ES-I3 (cell line): ENCODE data around the gene HAGH.

Experiments
- H3K36me3 ChIP-seq: 2 replicates; pipeline ENCODE4 v1.6.1; 2013; ENCODE audit warnings: mild to moderate bottlenecking, low read length, control low read depth, moderate library complexity; ENCODE audit not compliant: insufficient read depth
- H3K4me1 ChIP-seq: 2 replicates; pipeline ENCODE4 v1.6.1; 2013; ENCODE audit warnings: mild to moderate bottlenecking, control low read depth, low read length; ENCODE audit not compliant: insufficient read depth
- H3K9ac ChIP-seq: 2 replicates; pipeline ENCODE4 v1.6.1; 2013; ENCODE audit warnings: low read depth, mild to moderate bottlenecking, low read length, moderate library complexity
- H3K9me3 ChIP-seq: 2 replicates; pipeline ENCODE4 v1.6.1; 2013; ENCODE audit warnings: mild to moderate bottlenecking, low read length, moderate library complexity; ENCODE audit not compliant: control insufficient read depth, insufficient read depth

Gene HAGH

DNA sequence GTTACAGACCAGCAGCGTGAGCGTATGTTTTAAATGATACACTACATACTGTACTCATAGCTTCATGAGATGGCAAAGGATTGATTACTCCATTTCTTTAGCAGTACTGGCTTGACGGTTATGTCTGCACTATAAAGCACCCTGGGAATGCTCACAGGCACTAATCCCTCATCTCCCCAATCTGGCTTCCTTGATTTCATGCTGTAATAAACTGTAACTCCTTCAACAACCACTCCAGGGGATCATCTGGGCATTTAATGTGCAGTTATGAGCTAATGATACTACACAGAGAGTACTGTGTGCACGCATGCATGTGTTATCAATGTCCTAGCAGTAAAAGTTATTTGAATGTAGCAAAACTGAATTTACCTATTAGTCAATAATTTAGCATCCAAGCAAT is 25.2 kb upstream of the HAGH start:
- Histone ChIP-seq H3K4me1 (no peaks in the 10 kb centered on the region), H3K9me3 (no peaks in the 10 kb centered on the region), H3K9ac (no peak overlapping the region), H3K36me3 (no peaks in the 10 kb centered on the region)

DNA sequence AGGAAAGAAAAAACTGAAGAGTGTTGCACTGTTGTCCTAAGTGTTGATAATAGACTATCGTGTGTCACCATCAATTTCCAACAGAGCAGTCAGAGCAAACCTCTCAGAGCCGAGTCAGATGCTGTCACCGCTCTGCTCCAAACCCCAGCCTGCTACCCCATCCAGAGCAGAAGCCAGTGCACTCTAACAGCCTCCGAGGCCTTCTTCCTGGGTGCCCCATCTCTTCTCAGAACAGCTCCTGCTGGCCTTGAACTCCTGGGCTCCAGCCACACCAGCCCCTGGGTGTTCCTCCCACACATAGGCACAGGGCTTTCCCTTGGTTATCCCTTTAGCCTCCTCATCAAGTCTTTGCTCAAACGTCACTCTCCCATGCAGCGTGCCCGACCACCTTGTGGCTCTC is 24.4 kb upstream of the HAGH start:
- Histone ChIP-seq H3K9ac (no peak overlapping the region), H3K4me1 (no peaks in the 10 kb centered on the region), H3K9me3 (no peaks in the 10 kb centered on the region), H3K36me3 (no peaks in the 10 kb centered on the region)

GRCh38 chr16:1846416-1846815 is 19.8 kb upstream of the HAGH start:
- no peaks in the 10 kb centered on the region for H3K36me3 ChIP-seq
- no peaks in the 10 kb centered on the region for H3K9me3 ChIP-seq
- no peak overlapping the region for H3K9ac ChIP-seq
- H3K4me1 ChIP-seq = no peaks in the 10 kb centered on the region

DNA sequence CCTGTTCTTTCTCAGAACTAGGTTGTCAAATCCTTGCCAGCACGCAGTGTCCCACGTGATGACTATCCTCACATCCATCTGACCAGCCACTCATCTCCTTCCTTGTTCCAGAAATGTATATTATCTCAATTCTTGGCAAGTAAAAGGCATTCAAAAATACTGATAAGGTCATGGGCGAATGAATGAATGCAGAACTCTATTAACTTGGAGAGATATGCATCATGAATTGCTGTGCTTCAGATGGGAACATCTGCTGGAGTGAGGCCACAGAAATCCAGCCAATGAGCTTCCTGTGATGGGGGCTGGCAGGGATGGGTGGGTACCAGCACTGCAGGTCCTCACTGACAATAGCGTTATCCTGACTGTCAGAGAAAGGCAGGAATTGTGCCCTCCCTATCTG is 19.4 kb upstream of the HAGH start:
- no peak overlapping the region for H3K9ac ChIP-seq

DNA sequence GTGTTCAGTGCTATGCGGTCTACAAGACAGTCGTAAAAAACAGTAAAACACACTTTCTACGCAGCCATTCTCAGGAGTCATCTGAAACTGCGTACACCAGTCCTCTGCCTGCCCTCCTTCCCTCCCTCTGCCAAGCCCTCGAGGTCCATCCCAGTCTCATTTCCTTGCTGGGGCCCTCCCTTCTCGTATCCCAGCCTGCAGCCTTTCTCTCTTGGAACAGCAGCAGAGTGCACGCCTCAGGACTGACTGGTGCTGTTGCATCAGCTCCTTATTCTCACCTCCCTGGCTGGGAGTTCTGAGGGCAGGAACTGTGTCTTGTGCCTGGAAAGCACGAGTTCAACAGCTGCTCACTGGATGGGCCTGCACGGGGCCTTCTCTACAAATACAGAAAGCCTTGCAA is 12.9 kb upstream of the HAGH start:
- Histone ChIP-seq H3K36me3 (no peaks in the 10 kb centered on the region), H3K9me3 (no peaks in the 10 kb centered on the region), H3K4me1 (no peaks in the 10 kb centered on the region), H3K9ac (no peak overlapping the region)

More for the DNA sequence above, 19.4 kb upstream of the HAGH start:
- no peaks in the 10 kb centered on the region for H3K4me1 ChIP-seq
- no peaks in the 10 kb centered on the region for H3K9me3 ChIP-seq
- no peaks in the 10 kb centered on the region for H3K36me3 ChIP-seq

DNA sequence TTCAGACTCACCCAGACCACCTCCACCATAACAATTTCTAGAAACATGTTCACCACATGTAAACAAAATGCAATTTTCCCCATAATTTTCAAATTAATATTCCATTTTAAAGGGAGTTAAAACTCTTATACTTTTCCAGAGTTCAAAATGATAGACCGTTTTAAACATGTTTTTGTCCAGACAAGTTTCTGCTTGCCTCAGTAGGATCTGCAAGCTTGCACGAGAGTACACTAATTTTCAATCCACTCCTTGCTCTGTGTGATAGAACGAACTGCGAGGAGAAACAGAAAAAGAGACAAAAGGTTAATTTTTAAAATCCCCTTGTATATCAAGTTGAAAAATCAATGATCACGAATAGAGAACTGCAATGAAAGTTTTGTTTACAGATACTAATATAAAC is 7.5 kb upstream of the HAGH start:
- Histone ChIP-seq H3K4me1 (peaks cover 4% of the 10 kb centered on the region; the same call in 1 of the 2 replicates), H3K9me3 (no peaks in the 10 kb centered on the region), H3K36me3 (no peaks in the 10 kb centered on the region), H3K9ac (no peak overlapping the region)

GRCh38 chr16:1832838-1833454 is 6.3 kb upstream of the HAGH start:
- Histone ChIP-seq H3K9me3 (no peaks in the 10 kb centered on the region), H3K36me3 (no peaks in the 10 kb centered on the region), H3K9ac (no peak overlapping the region), H3K4me1 (peaks cover 7% of the 10 kb centered on the region; the same call in 1 of the 2 replicates)

DNA sequence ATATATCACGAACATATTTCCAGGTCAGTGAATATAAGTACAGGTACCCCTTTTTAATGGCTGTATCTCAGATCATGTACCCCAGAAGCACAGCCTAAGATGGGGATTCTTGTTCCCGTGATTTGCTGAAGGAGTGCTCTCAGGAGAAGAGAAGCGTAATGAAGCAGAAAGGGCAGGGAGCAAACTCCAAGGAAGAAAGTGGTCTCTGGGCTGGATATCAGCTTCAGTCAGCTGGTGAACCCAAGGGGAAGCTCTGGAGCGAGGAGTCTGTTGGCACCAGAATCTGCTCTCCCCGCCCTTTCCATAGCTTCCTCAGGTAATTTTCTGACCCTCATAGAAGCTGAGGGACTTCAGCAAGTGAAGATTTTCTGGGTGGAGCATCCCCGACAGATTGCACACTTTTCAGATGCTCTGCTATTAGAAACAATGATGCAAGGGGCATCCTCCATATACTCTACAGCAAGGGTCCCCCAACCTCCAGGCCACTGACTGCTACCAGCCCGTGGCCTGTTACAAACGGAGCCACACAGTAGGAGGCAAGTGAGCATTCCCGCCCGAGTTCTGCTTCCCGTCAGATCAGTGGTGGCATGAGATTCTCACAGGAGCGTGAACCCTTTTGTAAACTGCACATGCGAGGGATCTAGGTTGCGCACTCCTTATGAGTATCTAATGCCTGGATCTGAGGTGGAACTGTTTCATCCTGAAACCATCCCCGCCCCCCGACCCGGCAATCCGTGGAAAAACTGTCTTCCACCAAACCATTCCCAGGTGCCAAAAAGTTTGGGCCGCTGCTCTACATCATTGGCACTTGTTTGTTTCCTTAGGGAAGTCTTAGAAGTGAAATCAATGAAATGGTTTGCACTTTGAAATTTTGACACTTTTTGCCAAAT is 4.8 kb upstream of the HAGH start:
- Histone ChIP-seq H3K4me1 (peaks cover 7% of the 10 kb centered on the region; the same call in 1 of the 2 replicates), H3K9ac (no peak overlapping the region), H3K36me3 (no peaks in the 10 kb centered on the region)

DNA sequence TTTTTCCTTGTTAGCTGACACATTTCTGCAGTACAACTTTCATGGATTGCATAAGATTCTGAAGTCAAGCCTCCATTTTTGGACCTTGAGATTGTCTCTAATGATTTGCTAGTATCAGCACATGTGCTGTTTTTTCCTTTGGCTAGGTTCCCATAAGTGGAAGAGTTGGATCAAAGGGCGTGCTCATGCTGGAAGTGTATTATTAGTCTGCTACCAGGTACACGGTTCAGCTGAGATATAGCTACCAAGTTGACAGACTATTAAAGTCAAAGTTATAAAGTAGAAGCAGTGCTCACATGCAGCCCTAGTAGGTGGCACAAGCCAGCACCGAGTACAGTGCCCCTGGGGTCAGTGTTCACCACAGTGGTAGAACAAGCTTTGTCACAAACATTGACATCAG is 3.6 kb upstream of the HAGH start:
- Histone ChIP-seq H3K36me3 (no peaks in the 10 kb centered on the region), H3K9me3 (no peaks in the 10 kb centered on the region), H3K4me1 (peaks cover 7% of the 10 kb centered on the region; the same call in 1 of the 2 replicates), H3K9ac (no peak overlapping the region)

More for the DNA sequence above, 4.8 kb upstream of the HAGH start:
- no peaks in the 10 kb centered on the region for H3K9me3 ChIP-seq

DNA sequence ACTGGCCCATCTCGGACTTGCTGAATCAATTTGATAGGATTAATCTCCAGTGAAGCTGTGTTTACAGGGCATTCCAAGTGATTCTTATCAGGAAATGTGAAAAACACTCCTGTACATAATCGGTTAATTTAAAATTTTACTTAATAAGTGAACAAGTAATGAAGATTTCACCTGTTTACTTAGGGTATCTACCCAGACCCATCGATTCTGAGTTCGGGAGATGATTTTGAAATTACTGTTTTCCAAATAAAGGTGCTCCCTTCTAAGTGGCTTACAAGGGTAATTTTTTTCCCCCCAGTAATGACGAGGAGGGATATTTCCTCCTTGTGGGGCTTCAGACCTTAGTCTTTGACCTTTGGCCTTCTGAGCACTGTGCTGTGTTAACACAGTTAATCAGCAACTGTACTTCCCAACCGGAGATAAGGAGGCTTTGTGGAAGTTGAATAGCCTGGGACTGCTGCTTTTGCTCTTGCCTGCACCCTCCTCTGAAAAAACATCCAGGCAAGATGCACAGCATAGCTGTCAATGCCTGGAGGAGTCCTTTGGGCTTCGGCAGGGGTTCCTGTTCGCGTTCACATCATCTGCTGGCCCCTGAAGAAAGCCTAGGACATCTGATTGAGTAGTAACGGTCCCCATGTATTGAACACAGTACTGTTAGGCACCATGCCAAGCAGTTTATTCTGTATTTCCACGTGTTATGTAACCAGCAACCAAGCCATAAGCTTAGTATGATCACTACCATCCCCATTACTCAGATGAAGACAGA is 2.2 kb upstream of the HAGH start:
- Histone ChIP-seq H3K9ac (no peak overlapping the region), H3K36me3 (no peaks in the 10 kb centered on the region), H3K4me1 (peaks cover 7% of the 10 kb centered on the region; the same call in 1 of the 2 replicates), H3K9me3 (no peaks in the 10 kb centered on the region)

DNA sequence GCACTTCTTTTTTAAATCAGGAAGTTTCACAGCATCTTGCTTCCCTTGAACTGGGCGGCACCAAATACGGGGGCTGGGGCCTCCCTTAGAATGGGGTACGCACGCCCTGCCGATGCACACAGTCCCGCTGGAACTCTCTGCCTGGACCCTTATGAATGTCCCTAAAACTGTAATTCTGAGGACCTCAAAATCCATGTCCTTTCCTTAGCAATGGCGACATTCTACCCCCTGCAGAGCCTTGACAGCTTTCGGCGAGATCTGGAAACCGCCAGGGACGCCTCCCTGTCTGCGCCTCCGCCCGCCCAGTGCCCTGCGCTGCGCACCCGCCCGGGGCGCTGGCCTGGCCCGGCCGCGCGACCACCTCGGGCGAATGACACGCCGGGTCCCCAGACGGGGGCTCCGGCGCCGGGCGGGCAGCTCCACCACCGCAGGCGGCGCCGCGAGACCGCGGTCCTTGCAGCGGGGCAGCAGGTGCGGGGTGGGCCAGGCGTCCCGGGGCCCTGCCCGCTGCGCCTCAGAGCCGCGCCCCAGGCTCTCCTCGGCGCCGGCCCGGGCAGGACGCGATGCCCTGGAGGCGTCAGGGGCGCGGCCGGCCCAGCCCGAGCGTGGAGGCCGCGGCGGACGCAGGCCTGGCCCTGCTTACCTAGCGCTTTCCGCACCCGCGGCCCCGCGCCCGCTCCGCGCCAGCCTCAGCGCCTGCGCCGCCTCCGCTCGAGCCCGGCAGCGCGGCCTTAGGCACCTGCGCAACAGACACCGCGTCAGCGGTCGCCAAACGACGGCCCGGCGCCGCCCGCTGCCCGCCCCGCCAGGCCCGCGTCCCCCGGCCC is 548 bp downstream of the HAGH start:
- Histone ChIP-seq H3K4me1 (peaks cover 7% of the 10 kb centered on the region; the same call in 1 of the 2 replicates), H3K9ac (peak overlapping the region; percentile 88; the same call in 1 of the 2 replicates), H3K36me3 (no peaks in the 10 kb centered on the region), H3K9me3 (no peaks in the 10 kb centered on the region)

- H3K9me3 ChIP-seq = no peaks in the 10 kb centered on the region
- peaks cover 7% of the 10 kb centered on the region; the same call in 1 of the 2 replicates for H3K4me1 ChIP-seq
Measured at GRCh38 chr16:1825381-1825863, 1.2 kb downstream of the HAGH start.

DNA sequence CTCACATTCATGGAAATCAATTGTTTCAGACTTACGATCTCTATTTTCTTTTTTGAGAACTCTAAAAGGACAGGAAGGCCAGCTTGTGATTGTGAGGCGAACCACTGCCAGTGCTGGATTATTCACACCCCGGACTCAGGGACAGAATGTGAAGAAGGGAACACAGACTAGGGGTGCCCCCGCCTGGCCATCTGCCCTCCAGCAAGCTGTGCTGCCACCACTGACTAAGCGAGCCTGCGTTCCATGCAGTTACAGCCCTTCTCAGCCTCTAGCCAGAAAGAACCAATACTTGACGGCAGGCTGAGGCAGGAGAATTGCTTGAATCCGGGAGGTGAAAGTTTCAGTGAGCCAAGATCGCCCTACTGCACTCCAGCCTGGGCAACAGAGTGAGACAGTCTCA is 2.8 kb downstream of the HAGH start:
- H3K4me1 ChIP-seq = 0 out of 2 replicates have a peak, but pooled peaks cover under 1% of the 10 kb centered on the region
- H3K9me3 ChIP-seq = no peaks in the 10 kb centered on the region
- H3K9ac ChIP-seq = no peak overlapping the region
- H3K36me3 ChIP-seq = no peaks in the 10 kb centered on the region

More at GRCh38 chr16:1825381-1825863, 1.2 kb downstream of the HAGH start:
- Histone ChIP-seq H3K9ac (peak overlapping the region; percentile 88; the same call in 1 of the 2 replicates), H3K36me3 (no peaks in the 10 kb centered on the region)
